Activated CD4-positive, alpha-beta T cell treated with anti-CD3 and anti-CD28 coated beads, Interleukin-2, amount 50 U/mL, for 4 hours (primary cell): ENCODE measurements around the gene DNHD1.

Source experiments
- DNase-seq, 2 experiments: peaks; one replicate each; pipeline ENCODE4 v3.0.0-alpha.2; 2020

The DNHD1 gene

GRCh38 chr11:6531267-6531752, 34.2 kb downstream of the DNHD1 start:
- DNase-seq, result no peak

DNA sequence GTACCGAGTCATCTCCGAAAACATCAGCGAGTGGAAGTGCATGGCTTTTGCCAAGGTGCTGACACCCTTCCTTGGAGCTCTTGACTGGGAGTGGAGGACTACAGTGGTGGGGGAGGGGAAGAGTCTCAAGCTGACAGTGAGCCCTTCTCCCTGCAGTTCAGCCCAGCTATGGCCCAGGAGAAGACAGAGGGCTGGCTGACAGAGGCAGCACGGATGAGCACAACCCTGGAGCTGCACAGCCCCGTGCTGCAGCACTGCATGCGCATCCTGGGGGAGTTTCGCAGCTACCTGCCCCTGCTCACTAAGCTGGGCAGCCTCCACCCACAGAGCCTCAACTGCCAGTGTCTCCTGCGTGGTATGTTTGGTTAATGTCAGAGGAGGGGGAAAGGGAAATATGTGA, 41.4 kb downstream of the DNHD1 start:
- DNase-seq, result no peak

GRCh38 chr11:6538945-6539344, 41.9 kb downstream of the DNHD1 start:
- no peak for DNase-seq

- no peak for DNase-seq
These were observed 42.7 kb downstream of the DNHD1 start for GRCh38 chr11:6539748-6540268.

DNA sequence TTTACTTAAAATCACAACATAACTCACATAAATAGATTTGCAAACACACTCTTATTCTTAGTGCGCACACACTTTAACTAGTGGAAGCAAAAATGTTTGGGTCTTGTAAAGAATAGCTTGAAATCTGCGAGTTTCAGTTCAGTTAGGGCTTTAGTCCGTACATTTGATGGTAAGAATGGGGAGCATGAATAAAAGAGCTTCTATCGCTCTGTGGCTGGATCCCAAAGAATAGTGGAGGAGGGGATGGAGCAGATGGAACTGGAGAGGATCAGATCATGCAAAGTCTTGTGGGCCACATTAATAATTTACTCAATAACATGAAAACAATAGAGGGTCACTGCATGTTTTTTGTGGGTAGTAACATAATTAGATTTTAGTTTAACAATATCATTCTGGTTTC, 44.3 kb downstream of the DNHD1 start:
- no peak for DNase-seq

DNA sequence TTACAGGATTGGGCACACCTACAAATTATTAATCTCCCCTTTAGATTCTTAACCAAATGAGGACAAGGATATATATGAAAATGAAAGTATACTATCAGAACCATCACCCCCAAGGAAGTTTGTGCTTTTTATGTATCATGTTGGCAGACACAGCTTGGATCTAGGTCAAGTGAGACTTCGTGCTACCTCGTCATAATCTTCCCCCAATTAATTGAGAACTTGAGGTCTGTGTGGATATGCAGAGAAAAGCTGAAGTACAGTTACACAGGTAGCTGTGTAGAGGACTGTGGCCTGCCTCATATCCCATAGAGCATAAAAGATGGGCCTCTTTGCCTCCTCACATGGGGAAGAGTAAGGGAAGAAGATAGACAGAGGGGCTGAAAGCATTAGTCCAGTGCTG, 45.6 kb downstream of the DNHD1 start:
- DNase-seq, result no peak

- no peak for DNase-seq
These were observed 48.1 kb downstream of the DNHD1 start for GRCh38 chr11:6544921-6545850.

GRCh38 chr11:6545917-6546605, 49.0 kb downstream of the DNHD1 start:
- no peak for DNase-seq

- DNase-seq, result no peak
These were observed 49.7 kb downstream of the DNHD1 start for GRCh38 chr11:6546735-6547134.

DNA sequence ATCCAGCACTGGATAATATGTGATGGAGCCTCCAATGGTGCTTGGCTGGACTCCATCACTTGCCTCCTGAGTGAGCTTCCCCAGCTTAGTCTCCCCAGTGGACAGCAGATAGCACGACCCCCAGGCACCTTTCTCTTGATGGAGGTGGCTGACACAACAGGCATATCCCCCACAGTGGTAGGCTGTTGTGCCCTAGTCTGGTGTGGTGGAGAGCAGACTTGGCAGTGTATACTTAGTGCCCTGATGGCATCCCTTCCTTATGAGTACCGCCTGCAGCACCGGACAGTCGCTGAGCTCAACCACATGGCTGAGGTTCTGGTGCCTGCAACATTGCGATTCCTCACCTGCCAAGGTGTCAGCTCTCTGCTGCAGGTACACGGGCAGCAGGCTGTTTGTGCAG, 50.1 kb downstream of the DNHD1 start:
- DNase-seq, result no peak

GRCh38 chr11:6548121-6548520, 51.0 kb downstream of the DNHD1 start:
- no peak for DNase-seq

GRCh38 chr11:6548641-6549040, 51.6 kb downstream of the DNHD1 start:
- no peak for DNase-seq

- no peak for DNase-seq
These were observed 56.6 kb downstream of the DNHD1 start for GRCh38 chr11:6553634-6554033.

- no peak for DNase-seq
These were observed 58.0 kb downstream of the DNHD1 start for GRCh38 chr11:6554828-6555706.

DNA sequence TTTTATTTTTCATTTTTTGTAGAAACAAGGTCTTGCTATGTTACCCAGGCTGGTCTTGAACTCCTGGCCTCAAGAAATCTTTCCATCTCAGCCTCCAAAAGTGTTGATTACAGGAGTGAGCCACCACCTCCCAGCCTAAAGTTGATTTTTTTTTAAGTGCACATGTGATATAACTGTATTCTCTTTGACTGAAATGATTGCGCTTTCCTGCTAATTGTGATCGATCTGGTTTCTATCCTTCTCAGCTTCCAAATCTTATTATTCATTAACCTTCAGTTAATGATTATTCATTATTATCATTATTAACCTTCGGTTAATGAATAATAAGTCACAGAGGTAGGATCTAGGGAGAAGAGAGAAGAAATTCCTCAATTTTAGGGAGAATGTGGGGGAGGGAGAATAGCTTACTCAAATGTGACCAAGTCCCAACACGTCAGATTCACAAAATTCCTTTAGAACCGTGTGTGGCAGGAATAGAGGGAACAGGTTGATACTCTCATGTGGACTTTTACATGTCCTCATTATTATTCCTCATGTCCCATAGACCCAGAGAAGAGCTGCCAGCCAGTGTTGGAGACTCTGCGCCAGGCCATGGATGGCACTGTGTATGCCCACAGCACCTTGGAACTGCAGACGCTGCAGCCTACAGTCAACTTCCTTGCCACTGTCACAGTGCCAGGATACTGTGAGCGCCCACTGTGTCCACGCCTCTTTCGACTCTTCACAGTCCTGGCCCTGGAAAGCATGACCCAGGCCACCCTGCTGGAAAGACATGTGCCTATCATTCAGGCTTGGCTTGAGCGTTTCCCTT, 59.3 kb downstream of the DNHD1 start:
- DNase-seq, result no peak

- no peak for DNase-seq
These were observed 60.0 kb downstream of the DNHD1 start for GRCh38 chr11:6557063-6557462.

- DNase-seq, result no peak
These were observed 60.9 kb downstream of the DNHD1 start for GRCh38 chr11:6557761-6558674.

DNA sequence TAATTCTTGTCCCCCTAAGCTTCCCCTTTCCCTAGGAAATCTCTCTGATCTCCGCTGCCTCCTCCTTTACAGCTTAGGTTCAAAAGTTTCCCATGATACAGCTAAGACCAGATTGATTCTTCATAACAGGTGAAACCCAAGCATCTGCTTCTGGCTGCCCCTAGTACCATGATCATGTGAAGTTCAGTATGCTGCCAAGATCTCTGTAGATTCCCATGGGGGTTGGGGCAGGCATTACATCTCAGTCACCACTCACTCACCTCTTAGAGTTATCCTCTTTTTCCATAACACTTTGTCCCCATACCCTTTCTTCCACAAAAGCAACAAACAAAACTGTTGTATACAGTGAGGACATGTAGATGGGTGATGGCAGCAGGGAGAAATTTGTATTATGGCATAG, 62.3 kb downstream of the DNHD1 start:
- DNase-seq, result no peak

DNA sequence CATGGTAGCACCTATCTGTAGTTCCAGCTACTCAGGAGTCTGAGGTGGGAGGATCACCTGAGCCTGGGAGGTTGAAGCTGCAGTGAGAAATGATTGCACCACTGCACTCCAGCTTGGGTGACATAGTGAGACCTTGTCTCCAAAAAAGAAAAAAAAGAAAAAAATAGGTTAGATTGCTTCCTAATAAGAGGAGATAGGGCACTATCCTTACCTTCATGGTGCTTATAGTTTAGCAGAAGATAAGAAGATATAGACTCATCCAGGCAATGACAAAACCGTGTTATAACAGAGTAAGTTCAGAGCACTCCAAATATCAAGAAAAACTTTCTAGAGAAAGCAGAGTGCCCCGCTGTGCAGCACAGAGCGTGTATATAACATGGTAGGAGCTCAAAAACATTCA, 64.2 kb downstream of the DNHD1 start:
- no peak for DNase-seq

DNA sequence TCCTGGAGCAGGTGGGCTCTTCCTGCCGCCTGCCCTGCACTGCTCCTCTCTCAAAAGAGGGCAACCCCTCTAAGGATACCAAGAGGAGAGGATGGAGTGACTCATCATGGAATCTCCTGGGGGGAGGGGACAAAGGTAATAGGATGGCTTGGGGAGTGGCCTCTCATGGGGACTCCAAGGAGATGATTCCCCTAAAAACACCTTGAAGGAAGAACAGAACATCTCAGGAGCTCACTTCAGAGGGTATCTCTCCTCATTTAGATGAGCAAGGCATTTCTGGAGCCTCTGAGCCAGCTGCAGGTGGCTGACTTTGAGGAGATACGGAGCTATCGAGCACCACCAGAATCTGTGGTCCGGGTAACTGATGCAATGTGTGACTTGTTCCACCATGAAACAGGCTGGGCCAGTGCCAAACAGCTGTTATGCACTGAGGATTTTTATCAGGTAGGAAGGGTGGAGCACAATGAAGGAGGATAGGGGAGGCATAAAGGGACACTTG, 66.1 kb downstream of the DNHD1 start:
- no peak for DNase-seq

GRCh38 chr11:6563667-6564066, 66.6 kb downstream of the DNHD1 start:
- no peak for DNase-seq
